A549 (cell line): ENCODE results near the gene CFAP99. TPM values are rescaled to one million over a fixed set of nuclear protein-coding genes. Genes with fewer than 3 reads are reported as not detected.
A peak's percentile ranks its signal among the peaks of the same experiment; 100 is the strongest.

Experiments
- ATAC-seq, 2 experiments: fragments of 200-7000 bp in 1 of 2; fragments of >200 bp in 1 of 2; cut with Nextera tagmentation in 1 of 2; cut with Tn5 transposase in 1 of 2; 3 replicates each; pipeline versions ENCODE4 v1.8.0 to v1.9.1; 2018 to 2020; ENCODE audit warnings: mild to moderate bottlenecking in 1 of 2, moderate library complexity in 1 of 2
- CTCF ChIA-PET: fragments of 300-600 bp; sonication (Branson Sonifier 250); formaldehyde crosslinking; extraction: SDS; loops from one replicate; lab custom pipeline; 2021; ENCODE audit warnings: antibody characterized with exemption, inconsistent platforms; lab: Yijun Ruan, JAX
- POLR2A ChIA-PET: fragments of 350-600 bp; formaldehyde crosslinking; extraction: SDS; loops from one replicate; lab custom pipeline; 2021; ENCODE audit warnings: antibody characterized with exemption, inconsistent platforms; lab: Yijun Ruan, JAX
- DNase-seq, 2 experiments: peaks; one replicate each; pipeline versions ENCODE4 v3.0.0 to v3.0.0-alpha.2; 2011 to 2016; ENCODE audit warnings: low read depth in 1 of 2, low spot score in 1 of 2
- FAIRE-seq: peaks from 2 replicates; lab custom pipeline; 2011; peaks lifted over from hg19 to GRCh38; lab: Jason Lieb, UNC
- H3K27ac ChIP-seq, 2 experiments: fragments of >200 bp; sonication (Bioruptor Twin); formaldehyde crosslinking; 3 replicates each; pipeline ENCODE4 v1.5.1; 2016 to 2017
- H3K4me1 ChIP-seq: fragments of >200 bp; sonication (Bioruptor Twin); formaldehyde crosslinking; 3 replicates; pipeline ENCODE4 v1.6.1; 2016
- H3K4me2 ChIP-seq: fragments of >200 bp; sonication (Bioruptor Twin); formaldehyde crosslinking; 3 replicates; pipeline ENCODE4 v1.6.1; 2016
- H3K4me3 ChIP-seq: fragments of >200 bp; sonication (Bioruptor Twin); formaldehyde crosslinking; 3 replicates; pipeline ENCODE4 v1.5.1; 2016
- H3K9me3 ChIP-seq: fragments of >200 bp; sonication (Bioruptor Twin); formaldehyde crosslinking; 3 replicates; pipeline ENCODE4 v1.6.1; 2016
- ATOH8 ChIP-seq: fragments of 250-450 bp; sonication (Bioruptor Pico); IDR thresholded peaks from 2 replicates; pipeline ENCODE4 v1.5.0; 2020; ENCODE audit warnings: low read depth, mild to moderate bottlenecking, moderate library complexity
- CEBPB ChIP-seq, 2 experiments: fragments of >200 bp in 1 of 2; sonication (Bioruptor Twin) in 1 of 2; formaldehyde crosslinking in 1 of 2; IDR thresholded peaks; 2 replicates each; pipeline ENCODE4 v1.6.1; 2012 to 2016
- CHD4 ChIP-seq: fragments of 200-600 bp; sonication (generic); IDR thresholded peaks from 2 replicates; pipeline ENCODE4 v1.6.1; 2016; ENCODE audit warnings: antibody characterized with exemption, mild to moderate bottlenecking, borderline replicate concordance
- EHMT2 ChIP-seq: fragments of 200-600 bp; sonication (generic); IDR thresholded peaks from 2 replicates; pipeline ENCODE4 v1.6.1; 2016; ENCODE audit warnings: antibody characterized with exemption, low read depth, mild to moderate bottlenecking, moderate library complexity
- EP300 ChIP-seq, 2 experiments: fragments of >200 bp; sonication (Bioruptor Twin); formaldehyde crosslinking; IDR thresholded peaks; 2 replicates in 1 of 2; 3 replicates in 1 of 2; pipeline ENCODE4 v1.6.1; 2016 to 2017
- FOSB ChIP-seq: fragments of 250-450 bp; sonication (Bioruptor Pico); IDR thresholded peaks from 2 replicates; pipeline ENCODE4 v1.5.0; 2020; ENCODE audit warnings: mild to moderate bottlenecking, moderate library complexity
- HDAC2 ChIP-seq: fragments of 200-600 bp; sonication (generic); IDR thresholded peaks from 2 replicates; pipeline ENCODE4 v1.6.1; 2016
- HOXB13 ChIP-seq: fragments of 250-450 bp; sonication (Bioruptor Pico); IDR thresholded peaks from 2 replicates; pipeline ENCODE4 v1.5.0; 2020; ENCODE audit warnings: low read depth, mild to moderate bottlenecking, moderate library complexity
- KDM5A ChIP-seq: fragments of 200-600 bp; sonication (generic); IDR thresholded peaks from 2 replicates; pipeline ENCODE4 v1.6.1; 2016; ENCODE audit warnings: antibody characterized with exemption, mild to moderate bottlenecking
- MAFK ChIP-seq: fragments of 450-650 bp; IDR thresholded peaks from 2 replicates; pipeline ENCODE4 v1.6.1; 2014; ENCODE audit not compliant: partially characterized antibody
- MYC ChIP-seq: IDR thresholded peaks from 2 replicates; pipeline ENCODE4 v1.6.1; 2012; ENCODE audit warnings: mild to moderate bottlenecking, inconsistent platforms, low read length, improper control_type of control experiment, borderline replicate concordance
- NPAS2 ChIP-seq: fragments of 250-450 bp; sonication (Bioruptor Pico); IDR thresholded peaks from 2 replicates; pipeline ENCODE4 v1.8.0; 2022; ENCODE audit warnings: mild to moderate bottlenecking, moderate library complexity, borderline replicate concordance
- POLR2A ChIP-seq: IDR thresholded peaks from 2 replicates; pipeline ENCODE4 v1.6.1; 2012; ENCODE audit warnings: mild to moderate bottlenecking, low read length
- RARB ChIP-seq: fragments of 250-450 bp; sonication (Bioruptor Pico); IDR thresholded peaks from 2 replicates; pipeline ENCODE4 v1.8.0; 2021; ENCODE audit warnings: mild to moderate bottlenecking, moderate library complexity
- RCOR1 ChIP-seq: fragments of 150-350 bp; IDR thresholded peaks from 2 replicates; pipeline ENCODE4 v1.6.1; 2014; ENCODE audit warnings: antibody characterized with exemption, low read length, low read depth
- RNF2 ChIP-seq: fragments of 200-600 bp; sonication (generic); IDR thresholded peaks from 2 replicates; pipeline ENCODE4 v1.6.1; 2016; ENCODE audit warnings: low read depth, mild to moderate bottlenecking, antibody characterized with exemption, moderate library complexity, borderline replicate concordance
- TP53 ChIP-seq: fragments of 250-450 bp; sonication (Bioruptor Pico); IDR thresholded peaks from 2 replicates; pipeline ENCODE4 v1.5.0; 2021; ENCODE audit warnings: mild to moderate bottlenecking, moderate library complexity
- ZC3H11A ChIP-seq: fragments of 450-650 bp; IDR thresholded peaks from 2 replicates; pipeline ENCODE4 v1.6.1; 2014; ENCODE audit warnings: antibody characterized with exemption, mild to moderate bottlenecking
- WGBS: methylation state at CpG from one replicate; pipeline ENCODE4 v1.1.6; 2017; ENCODE audit errors: missing lambda C conversion rate; 5-methylcytosine and 5-hydroxymethylcytosine counted together
- polyA plus RNA-seq, 4 experiments: library from polyadenylated mRNA; depleted of rRNA in 3 of 4; stranded (reverse); fragments of >200 nt; fragmentation: RNase III in 1 of 4; extraction: RNeasy Plus Mini Kit Qiagen cat#74134 plus additional on column Dnase treatment in 1 of 4; gene quantifications; 2 replicates in 3 of 4; 3 replicates in 1 of 4; pipeline ENCODE4 v1.2.3, GENCODE V29; 2011 to 2017
- TF ChIP-seq, protein P1 (sequence below): fragments of >200 bp; sonication (Bioruptor Twin); formaldehyde crosslinking; IDR thresholded peaks from 3 replicates; pipeline ENCODE4 v1.6.1; 2016

CFAP99 gene
- polyA plus RNA-seq, 2 of the 4 experiments (the other 2 are of a cell fraction): 0.09 TPM; not detected in 1

DNA sequence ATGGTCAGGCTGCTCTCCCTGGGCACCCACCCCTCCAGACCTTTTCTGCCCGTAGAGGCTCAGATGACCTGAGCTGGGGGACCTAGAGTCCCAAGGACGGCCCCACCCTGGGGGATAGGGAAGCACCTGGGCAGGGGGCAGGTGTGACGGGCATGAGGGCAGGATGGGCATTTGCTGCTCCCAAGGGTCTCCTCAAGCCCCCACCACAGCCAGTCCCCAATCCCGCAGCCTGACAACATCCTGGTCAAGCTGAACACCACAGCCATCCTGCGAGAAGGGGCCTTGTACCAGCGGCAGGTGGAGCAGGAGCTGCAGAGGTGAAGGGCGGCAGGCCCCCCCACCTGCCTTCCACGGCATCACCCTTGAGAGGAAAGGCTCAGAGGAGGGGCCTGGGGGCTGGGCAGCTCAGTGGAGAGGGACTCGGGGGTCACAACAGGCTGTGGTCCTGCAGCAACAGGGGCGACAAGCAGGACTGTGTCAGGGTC, 32.3 kb downstream of the CFAP99 start (continued):
- TF ChIP-seq RNF2: no peak

GRCh38 chr4:2451821-2452785, 33.3 kb downstream of the CFAP99 start:
- ChIA-PET CTCF (interaction anchor here (1.0 to 2.9 kb wide), 3 partner anchors 8 to 16 kb away, joined by 3 to 10 read pairs (median 5); no protein-coding TSS in a partner anchor), POLR2A (no interaction called here)
- H3K9me3 ChIP-seq: no peaks in the 10 kb centered on the region
- FAIRE-seq: no peak
- no peak overlapping the region for H3K4me2 ChIP-seq
- no peak for DNase-seq
- TF ChIP-seq EP300 (IDR thresholded peaks at IDR 0.05) (no peak), CEBPB (IDR thresholded peaks at IDR 0.05) (no peak), FOSB (CRISPR knock-in tag) (no peak)
- TF ChIP-seq, protein P1, sequence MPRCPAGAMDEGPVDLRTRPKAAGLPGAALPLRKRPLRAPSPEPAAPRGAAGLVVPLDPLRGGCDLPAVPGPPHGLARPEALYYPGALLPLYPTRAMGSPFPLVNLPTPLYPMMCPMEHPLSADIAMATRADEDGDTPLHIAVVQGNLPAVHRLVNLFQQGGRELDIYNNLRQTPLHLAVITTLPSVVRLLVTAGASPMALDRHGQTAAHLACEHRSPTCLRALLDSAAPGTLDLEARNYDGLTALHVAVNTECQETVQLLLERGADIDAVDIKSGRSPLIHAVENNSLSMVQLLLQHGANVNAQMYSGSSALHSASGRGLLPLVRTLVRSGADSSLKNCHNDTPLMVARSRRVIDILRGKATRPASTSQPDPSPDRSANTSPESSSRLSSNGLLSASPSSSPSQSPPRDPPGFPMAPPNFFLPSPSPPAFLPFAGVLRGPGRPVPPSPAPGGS: no peak
- TF ChIP-seq, all 56 proteins: peak for 0
- ATAC-seq: peak; percentile 19; a peak in 3 of 6 replicates
- Histone ChIP-seq H3K27ac (no peak overlapping the region), H3K4me3 (no peak overlapping the region), H3K4me1 (no peaks in the 10 kb centered on the region)
- 71% methylated on average over 20 of the region's 25 CpGs for WGBS

- Histone ChIP-seq H3K4me2 (no peak overlapping the region), H3K4me3 (no peak overlapping the region), H3K9me3 (no peaks in the 10 kb centered on the region), H3K27ac (no peak overlapping the region), H3K4me1 (peaks cover 6% of the 10 kb centered on the region)
- DNase-seq (no peak), FAIRE-seq (no peak), ATAC-seq (no peak)
- 80% methylated on average over 22 of the region's 24 CpGs for WGBS
- TF ChIP-seq ATOH8 (no peak), TP53 (CRISPR knock-in tag) (no peak), POLR2A (no peak), HOXB13 (CRISPR knock-in tag) (no peak), MAFK (no peak), KDM5A (no peak), MYC (no peak), HDAC2 (no peak), RCOR1 (no peak), EHMT2 (no peak), NPAS2 (no peak), CHD4 (no peak), ZC3H11A (no peak), RARB (CRISPR knock-in tag) (no peak)
- TF ChIP-seq, protein P1: no peak
- ChIA-PET CTCF (no interaction called here), POLR2A (no interaction called here)
Observed at GRCh38 chr4:2457481-2458295, 38.9 kb downstream of the CFAP99 start.
